Choroid plexus epithelial cell (primary cell): ENCODE measurements around the gene PGLYRP2.

ENCODE experiments used
- DNase-seq: peaks from one replicate; pipeline ENCODE4 v3.0.0-alpha.2; 2010; ENCODE audit warnings: low read depth
- H3K4me3 ChIP-seq: 2 replicates; pipeline ENCODE4 v1.5.1; 2011; ENCODE audit warnings: low read depth, mild to moderate bottlenecking, control low read depth, low read length, moderate library complexity
- TF ChIP-seq, protein P1 (sequence below): conservative IDR thresholded peaks from 2 replicates; pipeline ENCODE4 v1.5.1; 2011; ENCODE audit warnings: low read depth, mild to moderate bottlenecking, control low read depth, inconsistent platforms, low read length, moderate library complexity

PGLYRP2 gene

DNA sequence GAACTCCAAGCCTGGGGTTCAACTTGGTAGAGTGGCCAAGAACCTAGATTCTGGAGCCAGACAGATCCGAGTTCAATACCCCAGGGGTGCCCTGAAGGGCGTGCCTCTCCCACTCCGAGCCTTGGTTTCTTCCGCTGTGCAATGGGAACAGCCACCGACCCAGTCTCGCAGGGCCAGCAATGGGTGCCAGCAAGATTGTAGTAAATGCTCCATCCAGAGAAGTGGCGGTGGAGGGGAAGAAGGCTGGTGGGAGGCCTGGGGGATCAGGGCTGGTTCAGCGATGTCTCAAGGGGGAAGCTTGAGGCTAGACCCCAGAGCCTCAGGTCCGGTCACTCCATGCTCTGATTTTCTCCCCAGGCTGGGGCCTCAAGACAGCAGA, 34.1 kb downstream of the PGLYRP2 start:
- no peak overlapping the region for H3K4me3 ChIP-seq
- TF ChIP-seq, protein P1, sequence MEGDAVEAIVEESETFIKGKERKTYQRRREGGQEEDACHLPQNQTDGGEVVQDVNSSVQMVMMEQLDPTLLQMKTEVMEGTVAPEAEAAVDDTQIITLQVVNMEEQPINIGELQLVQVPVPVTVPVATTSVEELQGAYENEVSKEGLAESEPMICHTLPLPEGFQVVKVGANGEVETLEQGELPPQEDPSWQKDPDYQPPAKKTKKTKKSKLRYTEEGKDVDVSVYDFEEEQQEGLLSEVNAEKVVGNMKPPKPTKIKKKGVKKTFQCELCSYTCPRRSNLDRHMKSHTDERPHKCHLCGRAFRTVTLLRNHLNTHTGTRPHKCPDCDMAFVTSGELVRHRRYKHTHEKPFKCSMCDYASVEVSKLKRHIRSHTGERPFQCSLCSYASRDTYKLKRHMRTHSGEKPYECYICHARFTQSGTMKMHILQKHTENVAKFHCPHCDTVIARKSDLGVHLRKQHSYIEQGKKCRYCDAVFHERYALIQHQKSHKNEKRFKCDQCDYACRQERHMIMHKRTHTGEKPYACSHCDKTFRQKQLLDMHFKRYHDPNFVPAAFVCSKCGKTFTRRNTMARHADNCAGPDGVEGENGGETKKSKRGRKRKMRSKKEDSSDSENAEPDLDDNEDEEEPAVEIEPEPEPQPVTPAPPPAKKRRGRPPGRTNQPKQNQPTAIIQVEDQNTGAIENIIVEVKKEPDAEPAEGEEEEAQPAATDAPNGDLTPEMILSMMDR: no peak
- DNase-seq: no peak

DNA sequence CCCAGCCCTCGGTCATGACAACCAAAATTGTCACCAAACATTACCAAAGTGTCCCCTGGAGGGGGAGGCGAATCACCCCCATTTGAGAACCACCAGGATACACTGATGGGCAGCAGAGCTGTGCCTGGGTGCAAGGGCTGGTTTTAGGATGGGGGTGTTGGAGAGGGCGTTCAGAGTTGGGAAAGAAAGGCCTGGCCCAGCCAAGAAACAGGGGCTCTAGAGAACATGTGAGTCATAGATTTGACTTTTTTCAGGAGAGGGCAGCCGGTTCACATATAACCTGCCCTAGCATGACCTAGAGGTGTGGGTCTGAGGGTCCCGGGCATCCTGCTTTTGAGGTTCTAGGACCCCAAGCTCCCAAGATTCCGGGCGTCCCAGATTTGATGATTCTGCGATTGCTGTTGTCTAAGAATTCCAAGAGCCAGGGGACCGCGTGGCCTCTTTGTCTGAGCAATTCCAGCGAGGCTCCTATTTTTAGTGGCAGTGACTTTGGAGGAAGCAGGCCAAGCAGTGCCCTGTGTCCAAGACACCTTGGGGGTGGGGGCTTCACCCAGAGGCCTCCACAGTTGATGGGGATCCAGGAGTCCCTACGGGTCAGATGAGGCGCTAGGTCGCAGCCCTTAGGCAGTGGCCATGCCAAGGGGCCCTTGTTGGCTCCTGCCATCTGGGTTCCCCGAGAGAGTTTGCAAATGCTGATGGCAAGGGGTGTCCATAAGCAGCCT, 34.6 kb downstream of the PGLYRP2 start:
- DNase-seq: no peak
- H3K4me3 ChIP-seq: no peak overlapping the region
- TF ChIP-seq, protein P1: no peak

DNA sequence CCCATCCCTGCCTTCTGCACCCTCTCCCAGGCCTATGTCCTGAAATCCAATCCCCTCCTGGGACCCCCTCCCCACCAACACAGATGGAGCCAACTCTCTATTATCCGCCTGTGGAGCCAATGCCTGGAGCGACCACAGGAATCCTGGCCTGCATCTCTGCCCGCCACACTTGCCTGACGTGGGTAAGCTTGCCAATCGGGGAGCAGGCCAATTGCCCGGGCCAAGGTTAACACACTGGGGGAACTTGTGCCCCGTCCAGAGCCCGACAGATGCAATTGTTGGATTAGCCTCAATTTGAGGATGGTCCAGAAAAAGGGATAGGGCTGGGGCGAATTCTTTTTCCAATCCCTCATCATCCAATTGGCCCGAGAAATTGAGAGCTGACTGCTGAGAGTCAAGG, 35.5 kb downstream of the PGLYRP2 start:
- DNase-seq: no peak
- H3K4me3 ChIP-seq: no peak overlapping the region
- TF ChIP-seq, protein P1: no peak

DNA sequence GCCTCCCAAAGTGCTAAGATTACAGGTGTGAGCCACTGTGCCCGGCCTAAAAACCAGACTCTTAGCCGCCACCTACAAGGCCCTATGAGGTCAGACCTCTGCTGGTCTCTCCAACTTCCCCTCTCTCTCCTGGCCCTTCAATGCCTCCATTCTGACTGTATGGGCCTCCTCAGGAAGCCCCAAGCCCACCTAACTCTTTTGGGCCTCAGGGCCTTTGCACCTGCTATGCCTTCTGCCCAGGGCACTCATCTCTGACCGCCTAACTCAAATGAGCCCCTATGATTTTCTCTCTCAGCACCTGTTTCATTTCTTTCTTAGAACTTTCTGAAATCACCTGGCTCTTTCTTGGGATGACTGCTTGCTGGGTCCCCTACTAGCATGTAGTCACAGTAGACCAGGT, 36.0 kb downstream of the PGLYRP2 start:
- TF ChIP-seq, protein P1: no peak
- no peak overlapping the region for H3K4me3 ChIP-seq
- DNase-seq: no peak

GRCh38 chr19:15442142-15442920, 37.0 kb downstream of the PGLYRP2 start:
- no peak for DNase-seq
- TF ChIP-seq, protein P1: no peak
- no peak overlapping the region for H3K4me3 ChIP-seq

DNA sequence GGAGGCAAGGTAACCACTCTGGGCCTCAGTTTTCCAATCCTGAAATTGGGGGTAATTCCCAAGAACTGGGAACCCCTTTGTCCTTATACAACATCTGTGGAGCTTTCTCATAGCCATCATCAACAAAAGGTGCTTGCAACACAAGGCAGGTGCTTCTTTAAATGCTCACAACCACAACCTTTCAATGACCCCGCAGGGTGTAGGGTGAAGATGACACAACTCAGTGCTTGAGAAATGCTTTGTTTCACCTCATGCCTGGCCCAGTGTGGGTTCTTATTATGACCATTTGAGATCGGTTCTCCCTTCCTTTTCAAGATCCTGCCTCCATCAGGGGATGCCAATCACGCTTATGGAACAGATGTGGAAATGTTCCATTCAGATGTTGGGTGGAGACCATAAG, 38.0 kb downstream of the PGLYRP2 start:
- TF ChIP-seq, protein P1: no peak
- no peak for DNase-seq
- no peak overlapping the region for H3K4me3 ChIP-seq
